HG03558 (cell line): ENCODE measurements around the gene NOS1.
"Not testable (repeated sequence)": the region's sequence is repeated elsewhere in the genome, so short reads cannot be mapped to it uniquely, and the experiment has no call there.

Experiments used
- ATAC-seq: cut with Tn5 transposase; IDR thresholded peaks from one replicate; pipeline ENCODE4 v1.9.1; 2021; ENCODE audit warnings: moderate number of reproducible peaks; ENCODE audit not compliant: unreplicated experiment; ENCODE audit errors: extremely low read depth

The NOS1 gene

GRCh38 chr12:117188121-117188665 is 173.2 kb downstream of the NOS1 start:
- no peak for ATAC-seq

- no peak for ATAC-seq
Measured at GRCh38 chr12:117187421-117187820, 174.0 kb downstream of the NOS1 start.

GRCh38 chr12:117182866-117183265 is 178.6 kb downstream of the NOS1 start:
- ATAC-seq = no peak

GRCh38 chr12:117181468-117181843 is 180.0 kb downstream of the NOS1 start:
- ATAC-seq = not testable (repeated sequence)

GRCh38 chr12:117180758-117181467 is 180.5 kb downstream of the NOS1 start:
- no peak for ATAC-seq

- no peak for ATAC-seq
Measured at GRCh38 chr12:117178745-117179144, 182.7 kb downstream of the NOS1 start.

GRCh38 chr12:117178301-117178700 is 183.1 kb downstream of the NOS1 start:
- no peak for ATAC-seq

GRCh38 chr12:117172168-117172567 is 189.3 kb downstream of the NOS1 start:
- ATAC-seq = no peak

GRCh38 chr12:117171499-117172162 is 189.8 kb downstream of the NOS1 start:
- ATAC-seq = no peak

GRCh38 chr12:117169548-117169947 is 191.9 kb downstream of the NOS1 start:
- ATAC-seq = no peak

- no peak for ATAC-seq
Measured at GRCh38 chr12:117168976-117169375, 192.4 kb downstream of the NOS1 start.

- ATAC-seq = no peak
Measured at GRCh38 chr12:117167769-117168168, 193.7 kb downstream of the NOS1 start.

- ATAC-seq = no peak
Measured at GRCh38 chr12:117166107-117166506, 195.3 kb downstream of the NOS1 start.

- no peak for ATAC-seq
Measured at GRCh38 chr12:117165342-117165741, 196.1 kb downstream of the NOS1 start.

GRCh38 chr12:117162633-117163032 is 198.8 kb downstream of the NOS1 start:
- ATAC-seq = no peak

GRCh38 chr12:117162167-117162539 is 199.3 kb downstream of the NOS1 start:
- ATAC-seq = no peak

- no peak for ATAC-seq
Measured at GRCh38 chr12:117161460-117162166, 199.8 kb downstream of the NOS1 start.

GRCh38 chr12:117159674-117160073 is 201.8 kb downstream of the NOS1 start:
- ATAC-seq = no peak

- no peak for ATAC-seq
Measured at GRCh38 chr12:117158911-117159553, 202.4 kb downstream of the NOS1 start.
